ENCODE measurements around the gene HAUS6. TPM values are rescaled to one million over a fixed set of nuclear protein-coding genes. Genes with fewer than 3 reads are reported as not detected.

HAUS6 gene
- total and polyA plus RNA-seq, 2 donors (not counting 1 experiment from before 2014, with no cell fraction given) = 4.1 to 13.5 TPM

DNA sequence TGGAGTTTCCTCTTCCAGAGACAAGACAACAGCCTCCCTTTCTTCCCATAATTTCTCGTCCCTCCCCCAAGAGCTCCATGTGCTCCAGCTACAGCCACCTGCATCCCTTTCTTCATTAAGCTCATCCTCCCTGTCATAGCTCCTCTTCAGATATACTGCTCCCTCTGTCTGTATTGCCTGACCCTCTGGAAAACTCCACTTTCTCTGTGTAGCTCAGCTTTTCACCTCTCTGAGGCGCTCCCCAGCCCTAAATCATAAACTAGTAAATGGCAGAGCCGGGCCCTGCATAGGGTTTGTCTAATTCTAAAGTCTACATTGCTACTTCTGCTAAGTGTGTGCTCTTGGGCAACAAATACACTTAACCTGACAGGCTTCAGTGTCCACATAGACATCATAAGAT, 33.4 kb upstream of the HAUS6 start:
- Histone ChIP-seq H3K4me1 (ENCODE audit: control insufficient read depth in 2 of 2, insufficient read depth in 2 of 2, low read length in 2 of 2) (no peaks in the 10 kb centered on the region), H3K4me3 (ENCODE audit: control extremely low read depth in 1 of 5, extremely low read depth in 1 of 5, insufficient read depth in 1 of 5, low read depth in 2 of 5, low read length in 4 of 5) (no peak overlapping the region), H3K9ac (ENCODE audit: low read length) (no peak overlapping the region), H3K27me3 (replicated peaks in 1 of 4; ENCODE audit: control extremely low read depth in 1 of 4, control insufficient read depth in 3 of 4, insufficient read depth in 4 of 4, low read length in 3 of 4) (peaks cover 0 to 4% (median 0%) of the 10 kb centered on the region in 4 experiments), H3K9me3 (ENCODE audit: control extremely low read depth in 1 of 3, control insufficient read depth in 2 of 3, insufficient read depth in 1 of 3, low read length in 2 of 3) (no peaks in the 10 kb centered on the region), H3K27ac (ENCODE audit: low read length in 2 of 2) (no peak overlapping the region), H3K4me2 (replicated peaks; ENCODE audit: low read depth, low read length, poor library complexity, severe bottlenecking) (no peak overlapping the region), H2AFZ (ENCODE audit: insufficient read depth, low read depth, low read length, poor library complexity, severe bottlenecking) (no peak overlapping the region), H4K20me1 (ENCODE audit: control insufficient read depth, insufficient read depth, low read length, poor library complexity, severe bottlenecking) (no peaks in the 10 kb centered on the region), H3K79me2 (ENCODE audit: control insufficient read depth, insufficient read depth, low read length) (no peaks in the 10 kb centered on the region), H3K36me3 (replicated peaks in 1 of 2; ENCODE audit: control extremely low read depth in 1 of 2, control insufficient read depth in 1 of 2, extremely low read depth in 1 of 2, insufficient read depth in 2 of 2, low read length in 1 of 2) (no peaks in the 10 kb centered on the region)
- Mint-ChIP-seq H3K4me1 (peaks cover 3% of the 10 kb centered on the region), H3K9me3 (ENCODE audit: insufficient read depth) (no peaks in the 10 kb centered on the region), H3K27me3 (peaks cover 7% of the 10 kb centered on the region), H3K27ac (no peak overlapping the region), H3K4me3 (no peak overlapping the region)
- DNase-seq (no peak), ATAC-seq (ENCODE audit: low read depth) (no peak)
- 100% methylated on average over 1 of the region's 3 CpGs for WGBS (ENCODE audit: insufficient coverage)
- intact Hi-C loops (cut with micrococcal nuclease) = no loop called here
- ChIA-PET POLR2A (interaction anchor here (0.7 kb wide), 2 partner anchors 216 to 230 kb away, joined by 5 to 12 read pairs; no protein-coding TSS in a partner anchor), CTCF (no interaction called here)
- TF ChIP-seq EZH2 (IDR thresholded peaks at IDR 0.05; ENCODE audit: borderline replicate concordance, insufficient read depth, low read depth, low read length, poor library complexity, severe bottlenecking) (no peak), CTCF (IDR thresholded peaks at IDR 0.05) (no peak)

GRCh38 chr9:19133549-19134345, 31.0 kb upstream of the HAUS6 start:
- Histone ChIP-seq H4K20me1 (ENCODE audit: control insufficient read depth, insufficient read depth, low read length, poor library complexity, severe bottlenecking) (no peaks in the 10 kb centered on the region), H3K27ac (ENCODE audit: low read length in 2 of 2) (no peak overlapping the region), H3K79me2 (ENCODE audit: control insufficient read depth, insufficient read depth, low read length) (no peaks in the 10 kb centered on the region), H3K27me3 (replicated peaks in 1 of 4; ENCODE audit: control extremely low read depth in 1 of 4, control insufficient read depth in 3 of 4, insufficient read depth in 4 of 4, low read length in 3 of 4) (peaks cover 0 to 4% (median 0%) of the 10 kb centered on the region in 4 experiments), H3K4me1 (ENCODE audit: control insufficient read depth in 2 of 2, insufficient read depth in 2 of 2, low read length in 2 of 2) (peaks cover 1 to 5% of the 10 kb centered on the region in 2 donors), H3K4me3 (ENCODE audit: control extremely low read depth in 1 of 5, extremely low read depth in 1 of 5, insufficient read depth in 1 of 5, low read depth in 2 of 5, low read length in 4 of 5) (no peak overlapping the region), H2AFZ (ENCODE audit: insufficient read depth, low read depth, low read length, poor library complexity, severe bottlenecking) (peak overlapping the region; percentile 18), H3K9ac (ENCODE audit: low read length) (no peak overlapping the region), H3K36me3 (replicated peaks in 1 of 2; ENCODE audit: control extremely low read depth in 1 of 2, control insufficient read depth in 1 of 2, extremely low read depth in 1 of 2, insufficient read depth in 2 of 2, low read length in 1 of 2) (no peaks in the 10 kb centered on the region), H3K4me2 (replicated peaks; ENCODE audit: low read depth, low read length, poor library complexity, severe bottlenecking) (no peak overlapping the region), H3K9me3 (ENCODE audit: control extremely low read depth in 1 of 3, control insufficient read depth in 2 of 3, insufficient read depth in 1 of 3, low read length in 2 of 3) (no peaks in the 10 kb centered on the region)
- WGBS (ENCODE audit: insufficient coverage) = 93% methylated on average over 2 of the region's 6 CpGs
- ChIA-PET CTCF (interaction anchor here (1.4 to 2.1 kb wide), 2 partner anchors 41 to 47 kb away, joined by 3 to 5 read pairs; no protein-coding TSS in a partner anchor), POLR2A (no interaction called here)
- Mint-ChIP-seq H3K4me1 (peaks cover 16% of the 10 kb centered on the region), H3K27me3 (peaks cover 3% of the 10 kb centered on the region), H3K4me3 (no peak overlapping the region), H3K27ac (no peak overlapping the region), H3K9me3 (ENCODE audit: insufficient read depth) (no peaks in the 10 kb centered on the region)
- no peak for TF ChIP-seq EZH2 (IDR thresholded peaks at IDR 0.05; ENCODE audit: borderline replicate concordance, insufficient read depth, low read depth, low read length, poor library complexity, severe bottlenecking)
- TF ChIP-seq CTCF (IDR thresholded peaks at IDR 0.05) = no peak
- DNase-seq (no peak), ATAC-seq (ENCODE audit: low read depth) (no peak)
- intact Hi-C loops (cut with micrococcal nuclease) = no loop called here

All from B cell (primary cell).